Psoas muscle (tissue), 8 donors: ENCODE measurements around the gene RMC1. TPM values are rescaled to one million over a fixed set of nuclear protein-coding genes. Genes with fewer than 3 reads are reported as not detected.
"Not testable (repeated sequence)": the region's sequence is repeated elsewhere in the genome, so short reads cannot be mapped to it uniquely, and the experiment has no call there.

Experiments
- ATAC-seq, 4 donors: fragments of 200-7000 bp; cut with Tn5 transposase; one replicate each; pipeline ENCODE4 v1.9.1; 2020; ENCODE audit warnings: moderate library complexity in 3 of 4, mild to moderate bottlenecking in 2 of 4
- DNase-seq, 2 donors: peaks; one replicate each; pipeline ENCODE4 v3.0.0-alpha.2; 2020
- H3K27ac ChIP-seq: fragments of 200-600 bp; one replicate; pipeline ENCODE4 v1.8.0; 2022
- H3K27me3 ChIP-seq, 3 donors: fragments of 200-600 bp in 1 of 3; one replicate each; pipeline versions ENCODE4 v1.6.1 to v1.8.0; 2013 to 2022; ENCODE audit warnings: low read length in 2 of 3, mild to moderate bottlenecking in 2 of 3, moderate library complexity in 1 of 3; ENCODE audit not compliant: insufficient read depth in 3 of 3
- H3K36me3 ChIP-seq, 2 donors: fragments of 200-600 bp in 1 of 2; one replicate each; pipeline versions ENCODE4 v1.6.1 to v1.8.0; 2013 to 2022; ENCODE audit warnings: low read depth in 1 of 2, mild to moderate bottlenecking in 1 of 2, moderate library complexity in 1 of 2; ENCODE audit not compliant: insufficient read depth in 1 of 2
- H3K4me1 ChIP-seq: fragments of 200-600 bp; one replicate; pipeline ENCODE4 v1.8.0; 2022
- H3K4me3 ChIP-seq: fragments of 200-600 bp; one replicate; pipeline ENCODE4 v1.8.0; 2022; ENCODE audit warnings: mild to moderate bottlenecking
- H3K9me3 ChIP-seq: fragments of 200-600 bp; one replicate; pipeline ENCODE4 v1.8.0; 2022
- CTCF ChIP-seq: fragments of 200-600 bp; IDR thresholded peaks from one replicate; pipeline ENCODE4 v1.8.0; 2022; ENCODE audit warnings: antibody characterized with exemption
- WGBS, 3 donors: extraction: QIAGEN DNeasy Blood & Tissue Kit; methylation state at CpG; one replicate each; pipeline versions ENCODE4 v1.1.6 to v1.1.7; 2013; 5-methylcytosine and 5-hydroxymethylcytosine counted together
- intact Hi-C, 2 donors: fragments of 100-400 bp; cut with DNase I; formaldehyde crosslinking; loops; one replicate each; pipeline versions ENCODE4 v1.11.0 to v1.14.2; 2022
- polyA plus RNA-seq, 3 donors: library from polyadenylated mRNA; stranded (reverse); fragments of 200-250 nt; gene quantifications; one replicate each; pipeline ENCODE4 v1.2.3, GENCODE V29; 2013
- total RNA-seq, 4 donors: library from RNA; stranded (reverse); fragmentation: NEBNext Ultra II Directional in 2 of 4; extraction: Animal tissue kit (Norgen Biotek cat#: 25700) in 2 of 4; gene quantifications; one replicate each; pipeline versions ENCODE4 v1.2.1 to v1.2.4, GENCODE V29; 2021 to 2023
- donor health status: healthy with polysubstance abuse.
- donor health status: DM: no; HTN: no; CAD: no; lungs with moderate emphysema.
- donor health status: Bipolar disorder and iron deficiency.
- donor health status: healthy.
- donor health status: DM: yes; HTN: yes; CAD: no.
- donor health status: DM: no; HTN: no; CAD: no.
- donor health status: DM: no; HTN: no; CAD: no.
- donor health status: DM: yes; HTN: yes; CAD: no.

The RMC1 gene
- total and polyA plus RNA-seq, 7 donors = 13.8 to 33.9 (median 19.3) TPM

- ATAC-seq (no peak), DNase-seq (no peak)
- H3K4me3 ChIP-seq = no peak overlapping the region
- WGBS, 3 donors = 75 to 97% (median 84%) methylated on average over 6 of the region's 6 CpGs
- intact Hi-C loops = no loop called here
- H3K9me3 ChIP-seq = no peaks in the 10 kb centered on the region
- peaks cover 10% of the 10 kb centered on the region for H3K4me1 ChIP-seq
- no peaks in the 10 kb centered on the region for H3K27me3 ChIP-seq
- no peak for TF ChIP-seq CTCF
- H3K27ac ChIP-seq = no peak overlapping the region
- peaks cover 2 to 53% of the 10 kb centered on the region in 2 donors for H3K36me3 ChIP-seq
These were observed 3.1 kb downstream of the RMC1 start for GRCh38 chr18:23506393-23506792.

DNA sequence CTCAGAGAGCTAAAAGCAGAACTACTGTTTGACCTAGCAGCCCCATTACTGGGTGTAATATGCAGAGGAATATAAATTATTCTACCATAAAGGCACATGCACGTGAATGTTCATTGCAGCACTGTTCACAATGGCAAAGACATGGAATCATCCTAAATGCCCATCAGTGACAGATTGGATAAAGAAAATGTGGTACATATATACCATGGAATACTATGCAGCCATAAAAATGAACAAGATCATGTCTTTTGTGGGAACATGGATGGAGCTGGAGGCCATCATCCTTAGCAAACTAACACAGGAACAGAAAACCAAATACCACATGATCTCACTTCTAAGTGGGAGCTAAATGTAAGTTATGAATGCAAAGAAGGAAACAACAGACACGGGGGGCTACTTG is 7.6 kb downstream of the RMC1 start:
- peaks cover 10 to 72% of the 10 kb centered on the region in 2 donors for H3K36me3 ChIP-seq
- WGBS, 3 donors = 94 to 100% (median 100%) methylated on average over 2 of the region's 2 CpGs
- not testable (repeated sequence) for ATAC-seq, H3K27me3 ChIP-seq, H3K4me3 ChIP-seq, H3K9me3 ChIP-seq, H3K4me1 ChIP-seq, H3K27ac ChIP-seq, DNase-seq
- intact Hi-C loops = loop anchor here in 1 of 2 donors (10.0 kb wide), 2 partner anchors 194 to 304 kb away; no protein-coding TSS in a partner anchor

GRCh38 chr18:23512216-23512615 is 8.9 kb downstream of the RMC1 start:
- WGBS, 3 donors = 90 to 93% (median 91%) methylated on average over 7 of the region's 7 CpGs
- ATAC-seq, DNase-seq, H3K27ac ChIP-seq, H3K4me1 ChIP-seq, H3K4me3 ChIP-seq, H3K27me3 ChIP-seq, H3K9me3 ChIP-seq: not testable (repeated sequence)
- H3K36me3 ChIP-seq = peaks cover 10 to 72% of the 10 kb centered on the region in 2 donors
- intact Hi-C loops = loop anchor here in 1 of 2 donors (10.0 kb wide), 2 partner anchors 193 to 303 kb away; no protein-coding TSS in a partner anchor

DNA sequence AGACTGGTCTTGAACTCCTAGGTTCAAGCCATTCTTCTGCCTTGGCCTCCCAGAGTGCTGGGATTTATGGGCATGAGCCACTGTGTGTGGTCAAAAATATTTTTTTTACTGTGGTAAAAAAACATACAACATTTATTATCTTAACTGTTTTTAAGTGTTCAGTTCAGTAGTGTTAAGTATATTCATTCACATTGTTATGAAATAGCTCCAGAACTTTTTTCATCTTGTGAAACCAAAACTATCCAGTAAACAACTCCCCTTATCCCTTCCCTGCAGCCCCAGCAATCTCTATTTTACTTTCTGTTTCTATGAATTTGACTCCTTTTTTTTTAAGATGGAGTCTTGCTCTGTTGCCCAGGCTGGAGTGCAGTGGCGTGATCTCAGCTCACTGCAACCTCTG is 9.3 kb downstream of the RMC1 start:
- no peak overlapping the region for H3K27ac ChIP-seq
- H3K36me3 ChIP-seq = peaks cover 10 to 72% of the 10 kb centered on the region in 2 donors
- DNase-seq (no peak), ATAC-seq (no peak)
- no peak for TF ChIP-seq CTCF
- no peaks in the 10 kb centered on the region for H3K9me3 ChIP-seq
- H3K4me3 ChIP-seq = no peak overlapping the region
- WGBS, 3 donors = 89 to 100% (median 98%) methylated on average over 1 of the region's 1 CpG
- H3K4me1 ChIP-seq = no peaks in the 10 kb centered on the region
- intact Hi-C loops = loop anchor here in 1 of 2 donors (10.0 kb wide), 2 partner anchors 192 to 302 kb away; no protein-coding TSS in a partner anchor
- H3K27me3 ChIP-seq = no peaks in the 10 kb centered on the region

- DNase-seq = peak; percentile 48 to 74
- Histone ChIP-seq H3K36me3 (peaks cover 8 to 72% of the 10 kb centered on the region in 2 donors), H3K4me1 (no peaks in the 10 kb centered on the region)
These were observed 12.7 kb downstream of the RMC1 start for GRCh38 chr18:23515911-23516546.

More at GRCh38 chr18:23515911-23516546, 12.7 kb downstream of the RMC1 start:
- Histone ChIP-seq H3K27ac (no peak overlapping the region), H3K4me3 (no peak overlapping the region), H3K9me3 (no peaks in the 10 kb centered on the region), H3K27me3 (no peaks in the 10 kb centered on the region)
- intact Hi-C loops = loop anchor here (2.0 to 10.0 kb wide), 4 partner anchors 71 to 299 kb away; partner anchors contain the start of gene NPC1 (in 2 of the 2)
- 45 to 50% (median 49%) methylated on average over 17 of the region's 17 CpGs for WGBS, 3 donors
- peak; percentile 87 to 96 (median 94) for ATAC-seq
- peak; percentile 87 for TF ChIP-seq CTCF
